ENCODE results near the gene TNNC2.

DNA sequence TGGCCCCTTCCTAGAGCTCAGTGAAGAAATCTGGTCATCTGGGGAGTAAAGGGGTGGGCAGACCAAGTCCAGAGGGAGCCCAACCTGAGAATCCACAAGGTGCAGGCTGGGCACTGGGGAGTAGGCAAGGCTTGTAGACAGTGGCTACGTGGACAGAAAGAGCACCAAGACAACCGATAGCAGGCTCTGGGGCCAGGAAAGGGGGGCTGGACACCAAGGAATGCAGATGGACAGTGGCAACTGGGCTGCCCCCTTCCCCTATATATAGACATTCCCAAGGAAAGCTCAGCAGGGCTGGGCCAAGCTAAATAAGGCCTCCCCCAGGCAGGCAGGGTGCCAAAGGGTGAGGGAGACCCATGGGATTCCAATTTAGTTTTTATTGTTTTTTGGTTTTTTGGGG, 1.5 kb upstream of the TNNC2 start:
- TF ChIP-seq, protein P1, sequence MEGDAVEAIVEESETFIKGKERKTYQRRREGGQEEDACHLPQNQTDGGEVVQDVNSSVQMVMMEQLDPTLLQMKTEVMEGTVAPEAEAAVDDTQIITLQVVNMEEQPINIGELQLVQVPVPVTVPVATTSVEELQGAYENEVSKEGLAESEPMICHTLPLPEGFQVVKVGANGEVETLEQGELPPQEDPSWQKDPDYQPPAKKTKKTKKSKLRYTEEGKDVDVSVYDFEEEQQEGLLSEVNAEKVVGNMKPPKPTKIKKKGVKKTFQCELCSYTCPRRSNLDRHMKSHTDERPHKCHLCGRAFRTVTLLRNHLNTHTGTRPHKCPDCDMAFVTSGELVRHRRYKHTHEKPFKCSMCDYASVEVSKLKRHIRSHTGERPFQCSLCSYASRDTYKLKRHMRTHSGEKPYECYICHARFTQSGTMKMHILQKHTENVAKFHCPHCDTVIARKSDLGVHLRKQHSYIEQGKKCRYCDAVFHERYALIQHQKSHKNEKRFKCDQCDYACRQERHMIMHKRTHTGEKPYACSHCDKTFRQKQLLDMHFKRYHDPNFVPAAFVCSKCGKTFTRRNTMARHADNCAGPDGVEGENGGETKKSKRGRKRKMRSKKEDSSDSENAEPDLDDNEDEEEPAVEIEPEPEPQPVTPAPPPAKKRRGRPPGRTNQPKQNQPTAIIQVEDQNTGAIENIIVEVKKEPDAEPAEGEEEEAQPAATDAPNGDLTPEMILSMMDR (IDR thresholded peaks at IDR 0.05; ENCODE audit: insufficient read depth, low read length), result no peak
- TF ChIP-seq POLR2AphosphoS5 (IDR thresholded peaks at IDR 0.05; ENCODE audit: low read depth), result no peak

All from HL-60 (cell line).